Ammon's horn (tissue), 1 donor: ENCODE measurements around the gene EXOC7.

Experiments
- DNase-seq: peaks from one replicate; pipeline ENCODE4 v3.0.0-alpha.2; 2016; ENCODE audit warnings: low spot score

EXOC7 gene

GRCh38 chr17:76138896-76139752 lies 35.5 kb upstream of the EXOC7 start:
- no peak for DNase-seq

GRCh38 chr17:76138234-76138895 lies 34.8 kb upstream of the EXOC7 start:
- DNase-seq: peak; percentile 82

DNA sequence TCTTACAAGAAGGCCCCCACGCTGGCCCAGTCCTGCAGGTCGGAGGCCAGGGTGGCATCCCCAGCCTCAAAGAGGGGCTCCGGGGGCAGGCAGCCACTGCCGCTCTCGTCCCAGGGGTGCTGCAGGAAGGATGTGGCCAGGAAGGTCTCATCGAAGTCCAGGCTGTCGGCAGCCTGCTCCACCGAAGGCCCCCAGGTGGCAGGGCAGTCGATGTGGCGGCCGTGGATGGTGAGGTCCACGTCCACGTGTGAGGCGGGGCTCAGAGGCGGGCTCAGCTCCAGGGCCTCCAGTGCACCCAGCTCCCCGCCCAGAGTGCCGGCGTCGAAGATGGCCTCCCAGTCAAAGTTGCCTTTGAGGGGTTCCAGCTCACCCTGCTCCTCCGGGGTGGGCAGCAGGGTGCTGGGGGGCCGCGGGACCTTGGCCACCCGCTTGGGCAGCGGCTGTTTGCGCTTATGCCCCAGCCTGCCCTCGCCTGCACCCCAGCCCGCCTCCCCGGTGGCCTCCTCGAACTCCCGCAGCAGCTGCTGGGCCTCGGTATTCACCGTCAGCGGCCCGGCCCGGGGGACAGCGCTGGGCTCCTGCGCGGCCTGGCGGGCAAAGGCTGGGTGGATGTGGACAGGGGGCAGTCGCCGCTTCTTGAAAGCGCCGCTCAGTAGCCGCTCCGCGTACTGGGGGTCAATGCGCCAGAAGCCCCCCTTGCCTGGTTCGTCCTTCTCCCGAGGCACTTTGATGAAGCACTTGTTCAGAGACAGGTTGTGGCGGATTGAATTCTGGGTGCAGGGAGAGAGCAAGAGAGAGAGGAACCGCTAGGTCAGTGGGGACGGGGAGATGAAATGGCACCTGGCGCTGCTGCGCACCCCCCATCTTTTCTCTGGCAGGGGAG lies 34.0 kb upstream of the EXOC7 start:
- DNase-seq: no peak

DNA sequence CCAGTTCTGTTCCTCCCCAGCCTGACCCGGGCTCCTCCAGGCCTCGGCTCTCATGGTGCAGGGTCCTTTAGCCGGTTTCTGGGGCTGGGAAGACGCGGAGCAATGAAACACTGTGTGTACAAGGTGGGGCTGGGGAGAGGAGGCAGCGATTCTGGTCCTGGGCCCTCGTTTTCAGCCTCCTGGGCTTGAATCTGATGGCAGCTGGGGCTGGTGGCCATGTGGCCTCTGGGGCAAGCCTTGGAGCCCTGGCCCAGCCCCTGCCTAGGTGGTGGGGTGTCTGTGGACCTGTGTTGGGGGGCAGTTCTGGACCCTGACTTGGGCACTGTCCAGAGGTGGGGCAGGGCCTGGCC lies 33.4 kb upstream of the EXOC7 start:
- DNase-seq: no peak

DNA sequence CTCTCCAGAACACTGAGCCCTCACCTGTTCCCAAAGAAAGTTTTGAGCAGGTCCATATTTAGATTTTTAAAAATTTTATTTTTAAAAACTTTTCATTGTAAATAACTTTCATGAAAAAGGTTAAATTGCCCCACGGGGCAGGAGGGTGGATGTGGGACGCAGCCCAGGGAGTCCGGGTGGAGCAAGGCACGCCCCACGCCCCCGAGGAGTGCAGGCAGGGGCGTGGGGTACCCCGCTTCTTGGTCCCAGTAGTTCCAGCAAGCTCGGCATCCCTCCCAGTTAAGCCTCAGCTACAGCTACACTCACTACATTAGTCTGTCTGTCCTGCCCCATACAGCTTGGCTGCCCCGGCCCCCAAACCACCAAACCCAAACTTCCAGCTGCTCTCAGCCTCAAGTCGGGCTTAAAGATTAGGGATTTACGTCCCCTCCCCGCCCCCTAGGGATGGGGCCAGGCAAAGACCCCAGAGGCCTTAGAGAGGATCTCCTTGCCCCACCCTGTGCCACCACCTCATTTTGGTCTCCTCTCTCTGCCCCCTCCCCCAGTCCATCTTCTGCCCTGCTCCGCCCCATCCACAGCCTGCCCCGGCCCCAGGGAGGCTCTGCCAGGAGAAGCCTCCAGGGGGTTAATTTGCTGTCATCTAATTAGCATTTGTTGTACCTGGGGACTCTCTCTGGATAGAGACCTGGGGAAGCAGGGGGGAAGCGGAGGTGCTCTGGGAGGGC lies 32.9 kb upstream of the EXOC7 start:
- DNase-seq: no peak

DNA sequence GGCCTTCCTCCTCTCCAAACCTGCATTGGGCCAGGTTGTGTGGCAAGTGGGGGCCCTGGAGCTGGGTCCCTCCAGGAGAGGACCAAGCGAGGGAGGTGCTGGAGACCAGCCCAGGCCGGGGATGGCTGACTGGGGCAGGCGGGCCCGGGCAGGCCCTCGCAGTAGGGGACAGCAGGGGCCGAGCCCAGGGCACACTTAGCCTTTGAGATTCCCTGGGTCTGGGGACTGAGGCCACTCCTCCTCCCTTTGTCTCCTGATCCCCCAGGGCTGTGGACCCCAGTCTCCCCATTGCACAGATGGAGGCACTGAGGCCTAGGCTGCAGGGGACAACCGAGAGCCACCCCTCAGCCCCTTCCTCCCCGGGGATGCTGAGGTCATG lies 32.2 kb upstream of the EXOC7 start:
- DNase-seq: no peak

GRCh38 chr17:76134911-76135809 lies 31.6 kb upstream of the EXOC7 start:
- no peak for DNase-seq

GRCh38 chr17:76132574-76133338 lies 29.2 kb upstream of the EXOC7 start:
- DNase-seq: no peak

DNA sequence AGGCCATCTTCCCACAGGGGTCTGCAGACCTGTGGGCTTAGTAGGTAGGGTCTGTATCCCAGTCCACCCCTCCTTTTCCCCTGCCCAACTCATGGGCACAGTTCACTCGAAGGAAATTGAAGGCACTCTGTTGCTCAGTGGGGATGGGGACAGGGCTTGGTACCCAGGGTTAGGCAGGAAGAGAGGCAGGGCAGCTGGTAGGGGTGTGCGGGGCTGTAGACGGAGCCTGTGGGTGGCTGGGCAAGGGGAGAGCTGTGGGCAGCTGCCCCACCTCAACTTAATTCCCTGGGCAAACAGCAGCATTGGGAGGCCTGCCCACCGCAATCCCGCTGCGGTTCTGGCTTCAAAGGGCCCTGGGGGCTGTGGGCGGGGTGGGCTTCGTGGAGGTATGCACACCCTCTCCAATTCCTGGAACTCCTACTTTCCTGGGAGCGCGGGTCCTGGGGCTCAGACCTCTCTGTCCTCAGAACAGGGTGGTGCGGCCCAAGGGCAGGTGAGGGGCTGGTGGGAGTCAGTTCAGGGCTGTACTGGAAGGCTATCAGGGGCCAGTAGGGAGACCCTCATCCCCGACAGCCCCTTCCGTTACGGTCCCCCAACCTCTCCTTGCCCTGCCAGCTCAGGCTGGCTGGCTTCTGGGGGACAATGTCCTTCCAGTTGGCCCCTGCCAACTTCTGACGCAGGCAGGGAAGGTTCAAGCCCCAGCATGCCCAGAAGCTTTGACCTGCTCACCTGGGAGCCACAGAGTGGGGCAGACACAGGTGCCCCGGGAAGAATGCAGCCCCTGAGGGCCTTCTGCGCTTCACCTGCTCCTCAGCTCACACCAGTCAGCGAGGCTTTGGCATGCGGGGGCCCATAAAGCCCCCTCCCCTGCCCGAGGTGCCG lies 28.3 kb upstream of the EXOC7 start:
- no peak for DNase-seq

GRCh38 chr17:76131051-76131691 lies 27.6 kb upstream of the EXOC7 start:
- no peak for DNase-seq

- no peak for DNase-seq
Observed at GRCh38 chr17:76130473-76130872, 26.9 kb upstream of the EXOC7 start.

DNA sequence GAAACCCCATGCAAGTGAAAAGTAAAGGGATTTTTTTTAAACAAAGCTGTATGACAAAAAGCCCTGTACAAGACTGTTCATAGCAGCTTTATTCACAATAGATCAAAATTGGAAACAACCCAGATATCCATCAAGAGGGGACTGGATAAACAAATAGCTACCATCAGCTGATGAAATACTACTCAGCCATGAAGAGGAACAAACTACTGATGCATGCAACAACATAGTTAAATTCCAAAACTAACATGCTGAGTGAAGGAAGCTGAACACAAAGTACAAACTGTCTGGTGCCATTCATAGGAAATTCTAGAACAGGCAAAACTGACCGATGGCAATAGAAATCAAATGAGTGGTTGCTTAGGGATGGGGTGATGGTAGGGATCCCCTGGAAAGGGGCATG lies 22.3 kb upstream of the EXOC7 start:
- no peak for DNase-seq

- DNase-seq: no peak
Observed at GRCh38 chr17:76125391-76125675, 21.7 kb upstream of the EXOC7 start.

GRCh38 chr17:76124582-76125390 lies 21.2 kb upstream of the EXOC7 start:
- no peak for DNase-seq

GRCh38 chr17:76123749-76124581 lies 20.4 kb upstream of the EXOC7 start:
- no peak for DNase-seq

- DNase-seq: no peak
Observed at GRCh38 chr17:76123191-76123499, 19.6 kb upstream of the EXOC7 start.

- no peak for DNase-seq
Observed at GRCh38 chr17:76122431-76123190, 19.0 kb upstream of the EXOC7 start.
